DND-41 (cell line): ENCODE data around the gene BAK1.

ENCODE experiments used
- CTCF ChIP-seq: IDR thresholded peaks from 2 replicates; pipeline ENCODE4 v1.5.1; 2012; ENCODE audit warnings: borderline replicate concordance, low read length, moderate library complexity, mild to moderate bottlenecking; ENCODE audit not compliant: poor library complexity, severe bottlenecking; ENCODE audit errors: extremely low read depth
- EZH2 ChIP-seq: IDR thresholded peaks from 3 replicates; pipeline ENCODE4 v1.6.1; 2012; ENCODE audit warnings: borderline replicate concordance, low read depth, mild to moderate bottlenecking, moderate library complexity, low read length, inconsistent platforms; ENCODE audit not compliant: severe bottlenecking

- TF ChIP-seq CTCF (no peak), EZH2 (no peak)
Observed at GRCh38 chr6:33607126-33607783, 27.2 kb upstream of the BAK1 start.
